NCI-H524 (cell line): ENCODE results near the gene GSTM5.
"Not testable (repeated sequence)": the region's sequence is repeated elsewhere in the genome, so short reads cannot be mapped to it uniquely, and the experiment has no call there.

Experiments used
- DNase-seq, 2 experiments: peaks; one replicate each; lab custom pipeline; 2025; lab: John Stamatoyannopoulos, UW

GSTM5 gene

GRCh38 chr1:109728870-109729269 is 16.8 kb downstream of the GSTM5 start:
- no peak for DNase-seq

GRCh38 chr1:109730666-109731065 is 18.6 kb downstream of the GSTM5 start:
- no peak for DNase-seq

- no peak for DNase-seq
Measured at GRCh38 chr1:109732390-109732881, 20.4 kb downstream of the GSTM5 start.

GRCh38 chr1:109733236-109733870 is 21.3 kb downstream of the GSTM5 start:
- DNase-seq, result no peak

GRCh38 chr1:109739738-109740614 is 27.9 kb downstream of the GSTM5 start:
- DNase-seq, result peak; percentile 42 to 56

- peak in 1 of 2 experiments; percentile 33 for DNase-seq
Measured at GRCh38 chr1:109740615-109741373, 28.7 kb downstream of the GSTM5 start, which contains the start of gene GSTM3. GSTM3 (minus strand) TSS chr1:109741038; CDS start chr1:109740287, 751 bp downstream.

GRCh38 chr1:109748311-109748710 is 36.3 kb downstream of the GSTM5 start:
- not testable (repeated sequence) for DNase-seq

GRCh38 chr1:109749221-109749620 is 37.2 kb downstream of the GSTM5 start:
- DNase-seq, result no peak

- DNase-seq, result no peak
Measured at GRCh38 chr1:109750241-109750882, 38.3 kb downstream of the GSTM5 start.

- DNase-seq, result no peak
Measured at GRCh38 chr1:109750920-109751319, 38.9 kb downstream of the GSTM5 start.

- DNase-seq, result no peak
Measured at GRCh38 chr1:109751531-109752260, 39.6 kb downstream of the GSTM5 start.

- DNase-seq, result no peak
Measured at GRCh38 chr1:109754738-109755137, 42.7 kb downstream of the GSTM5 start.

GRCh38 chr1:109756325-109756724 is 44.3 kb downstream of the GSTM5 start:
- not testable (repeated sequence) for DNase-seq

GRCh38 chr1:109756848-109757521 is 44.9 kb downstream of the GSTM5 start:
- no peak for DNase-seq

- no peak for DNase-seq
Measured at GRCh38 chr1:109757936-109758786, 46.1 kb downstream of the GSTM5 start.

GRCh38 chr1:109759513-109760334 is 47.7 kb downstream of the GSTM5 start:
- no peak for DNase-seq

- no peak for DNase-seq
Measured at GRCh38 chr1:109760581-109761226, 48.7 kb downstream of the GSTM5 start.
